Brain pericyte (primary cell): Measurements from ENCODE around the gene RNF34.

Experiments
- DNase-seq: peaks from one replicate; pipeline ENCODE4 v3.0.0-alpha.2; 2012; ENCODE audit warnings: low read depth, low spot score

Gene RNF34

DNA sequence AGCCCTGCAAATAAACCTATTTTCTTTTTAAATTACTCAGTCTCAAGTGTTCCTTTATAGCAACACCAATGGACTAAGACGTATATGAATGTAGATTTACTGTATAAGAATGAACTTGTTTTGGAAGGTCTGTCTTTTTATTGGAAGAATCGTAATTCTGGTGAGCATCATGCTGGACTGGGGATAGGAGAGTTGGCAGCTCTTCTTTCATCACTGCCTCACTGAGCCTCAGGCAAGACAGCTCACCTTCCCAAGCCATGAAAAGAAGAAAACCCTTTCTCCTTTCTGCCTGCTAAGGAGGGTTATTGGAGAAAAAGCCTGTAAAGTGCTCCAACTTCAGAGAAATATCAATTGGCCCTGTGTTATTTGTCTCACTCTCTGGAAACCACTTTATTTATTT, 9.1 kb upstream of the RNF34 start:
- no peak for DNase-seq

GRCh38 chr12:121391619-121392324, 8.1 kb upstream of the RNF34 start:
- DNase-seq: no peak

GRCh38 chr12:121392325-121392716, 7.6 kb upstream of the RNF34 start:
- no peak for DNase-seq

DNA sequence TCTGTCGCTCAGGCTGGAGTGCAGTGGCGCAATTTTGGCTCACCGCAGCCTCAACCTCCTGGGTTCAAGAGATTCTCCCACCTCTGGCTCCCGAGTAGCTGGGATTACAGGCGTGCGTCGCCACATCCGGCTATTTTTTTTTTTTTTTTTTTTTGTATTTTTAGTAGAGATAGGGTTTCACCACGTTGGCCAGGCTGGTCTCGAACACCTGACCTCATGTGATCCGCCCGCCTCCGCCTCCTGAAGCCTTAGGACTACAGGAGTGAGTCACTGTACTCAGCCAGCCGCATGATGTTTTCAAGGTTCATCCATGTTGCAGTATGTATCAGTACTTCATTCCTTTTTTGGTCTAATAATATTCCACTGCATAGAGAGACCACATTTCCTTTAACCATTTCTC, 2.4 kb upstream of the RNF34 start:
- no peak for DNase-seq

DNA sequence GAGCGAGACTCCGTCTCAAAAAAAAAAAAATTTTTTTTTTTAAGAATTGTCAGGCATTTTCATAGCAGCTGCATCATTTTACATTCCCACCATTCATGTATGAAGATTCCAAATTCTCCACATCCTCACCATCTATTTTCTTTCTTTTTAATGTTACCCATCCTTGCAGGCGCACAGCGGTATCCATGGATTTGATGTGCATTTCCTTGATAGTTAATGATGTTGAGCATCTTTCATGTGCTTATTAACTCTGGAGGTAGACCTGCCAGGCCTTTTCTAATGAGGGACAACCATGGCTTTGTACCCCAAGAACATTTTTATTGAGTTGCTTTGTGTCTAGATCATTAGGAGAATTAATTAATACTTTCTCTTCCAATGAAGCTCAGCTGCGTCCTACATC, 1.6 kb upstream of the RNF34 start:
- no peak for DNase-seq

DNA sequence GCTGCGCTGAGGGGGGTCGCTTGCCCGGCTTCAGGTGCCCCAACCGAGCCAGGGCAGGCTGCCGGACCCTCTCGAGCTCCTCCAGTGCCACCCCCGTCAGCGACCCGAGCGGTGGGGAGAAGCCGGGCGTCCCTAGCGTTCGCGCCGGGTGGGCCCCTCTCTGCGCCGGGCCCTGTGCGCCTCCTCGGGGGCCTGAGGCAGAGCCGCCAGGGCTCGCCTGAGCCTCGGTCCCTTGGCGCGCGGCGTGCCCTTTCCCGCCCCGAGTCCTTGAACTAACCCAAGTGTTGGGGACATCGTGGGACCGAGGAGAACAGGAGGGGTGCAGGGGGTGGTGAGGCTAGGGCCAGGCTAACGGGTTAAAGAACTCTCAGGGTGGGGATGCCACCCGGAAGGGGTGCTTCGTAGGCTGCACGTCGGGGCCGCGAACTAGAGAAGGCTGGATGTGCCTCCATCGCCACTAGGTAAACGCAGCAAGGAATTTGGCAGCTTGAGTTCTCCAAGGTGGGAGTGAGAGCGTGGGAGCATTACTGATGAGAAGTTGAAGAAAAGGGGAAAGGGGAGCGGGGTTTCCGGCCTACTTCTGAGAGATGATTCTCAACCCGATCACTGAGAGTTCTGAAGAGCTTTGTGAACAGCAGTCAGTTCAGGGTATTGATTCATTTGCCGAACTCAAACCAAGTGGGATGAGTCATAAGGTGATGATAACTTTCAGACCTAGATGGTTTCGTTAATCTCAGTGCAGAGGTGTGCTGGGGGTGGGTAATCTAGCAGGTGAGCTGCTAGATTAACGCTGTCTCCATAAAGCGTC, 618 bp downstream of the RNF34 start:
- no peak for DNase-seq

DNA sequence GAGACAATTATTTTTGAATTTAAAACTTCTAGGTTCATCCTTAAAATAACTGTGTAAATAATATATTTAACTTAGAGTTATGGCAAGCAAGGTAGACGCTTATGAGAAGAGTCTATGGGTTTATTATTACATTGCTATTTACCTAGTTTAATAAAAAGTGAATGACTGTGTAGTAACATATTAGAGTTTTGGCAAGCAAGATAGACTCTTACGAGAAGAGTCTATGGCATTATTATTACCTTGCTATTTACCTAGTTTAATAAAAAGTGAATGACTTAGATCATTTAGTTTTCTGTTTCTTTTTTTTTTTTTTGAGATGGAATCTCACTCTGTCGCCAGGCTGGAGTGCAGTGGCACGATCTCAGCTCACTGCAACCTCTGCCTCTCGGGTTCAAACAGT, 3.8 kb downstream of the RNF34 start:
- no peak for DNase-seq

DNA sequence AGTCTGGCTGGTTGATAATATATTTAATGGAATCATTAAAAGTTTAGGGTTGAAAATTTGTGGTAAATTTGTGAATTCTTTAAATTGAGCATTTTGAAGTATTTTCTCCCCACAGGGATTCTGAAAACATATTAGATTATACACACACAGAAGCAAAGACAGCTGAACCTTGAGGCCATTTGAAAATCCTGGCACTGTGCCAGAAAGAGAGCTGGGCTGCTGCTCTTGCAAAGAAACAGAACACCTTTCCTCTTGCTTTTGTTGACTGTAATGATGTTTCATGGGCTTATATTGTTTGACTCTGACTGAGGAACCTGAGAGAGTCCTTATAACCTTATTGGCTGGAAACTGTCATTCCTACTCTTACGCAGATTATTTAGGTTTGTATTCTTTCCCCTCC, 4.8 kb downstream of the RNF34 start:
- DNase-seq: no peak

DNA sequence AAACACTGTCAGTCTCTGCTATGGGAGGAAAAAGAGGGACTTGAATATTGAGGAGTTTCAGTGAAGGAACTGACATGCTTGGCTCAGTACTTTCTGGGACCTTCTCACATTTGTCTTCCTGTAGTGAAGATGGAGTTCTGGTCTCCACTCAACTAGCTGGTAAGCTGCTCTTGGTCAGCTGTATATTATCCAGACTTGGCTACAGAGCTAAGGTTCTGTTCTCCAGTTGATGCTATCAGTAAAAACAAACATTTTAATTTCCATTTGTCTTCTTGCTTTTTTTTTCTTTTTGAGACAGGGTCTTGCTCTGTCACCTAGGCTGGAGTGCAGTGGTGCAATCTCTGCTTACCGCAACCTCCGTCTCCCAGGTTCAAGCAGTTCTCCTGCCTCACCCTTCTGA, 5.3 kb downstream of the RNF34 start:
- no peak for DNase-seq

DNA sequence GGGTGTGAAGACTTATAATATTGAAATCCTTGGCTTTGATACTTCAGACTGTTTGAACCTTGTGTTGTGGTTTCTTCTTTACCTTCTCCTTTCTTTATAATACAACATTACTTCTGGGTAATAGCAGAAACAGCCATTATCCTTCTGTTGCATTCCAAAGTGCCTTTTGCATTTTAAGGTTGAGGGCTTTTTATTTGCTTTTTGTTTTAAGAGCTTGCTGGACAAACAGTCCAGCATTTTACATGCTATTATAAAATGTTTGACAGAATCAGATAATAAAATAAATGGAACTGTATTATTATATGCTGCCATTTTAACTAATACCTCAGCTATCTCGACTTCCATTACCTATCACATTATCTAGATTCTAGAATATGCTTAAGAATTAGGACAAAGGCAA, 14.0 kb downstream of the RNF34 start:
- no peak for DNase-seq

- DNase-seq: no peak
Observed at GRCh38 chr12:121417847-121418246, 17.9 kb downstream of the RNF34 start.

DNA sequence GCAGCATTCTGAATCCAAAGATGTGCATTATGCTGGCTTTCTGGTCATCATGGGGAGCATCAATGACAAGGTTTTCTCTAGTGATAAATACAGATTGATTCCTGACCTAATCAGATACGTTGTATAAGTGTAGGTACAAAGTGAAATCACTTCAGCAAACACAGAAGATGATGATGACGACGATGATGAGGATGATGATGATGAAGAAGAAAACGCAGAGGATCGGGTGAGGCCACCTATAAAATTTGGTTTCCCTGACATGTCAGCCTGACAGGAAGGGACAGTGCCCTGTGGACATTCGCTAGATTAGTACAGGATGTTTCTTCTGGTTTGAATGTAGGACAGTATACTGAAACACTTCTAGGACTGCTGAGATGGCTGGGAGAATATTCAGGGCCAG, 20.2 kb downstream of the RNF34 start:
- no peak for DNase-seq

- DNase-seq: no peak
Observed at GRCh38 chr12:121423253-121423652, 23.3 kb downstream of the RNF34 start.

- DNase-seq: no peak
Observed at GRCh38 chr12:121423682-121424623, 24.0 kb downstream of the RNF34 start.

- DNase-seq: no peak
Observed at GRCh38 chr12:121424624-121424975, 24.7 kb downstream of the RNF34 start.

DNA sequence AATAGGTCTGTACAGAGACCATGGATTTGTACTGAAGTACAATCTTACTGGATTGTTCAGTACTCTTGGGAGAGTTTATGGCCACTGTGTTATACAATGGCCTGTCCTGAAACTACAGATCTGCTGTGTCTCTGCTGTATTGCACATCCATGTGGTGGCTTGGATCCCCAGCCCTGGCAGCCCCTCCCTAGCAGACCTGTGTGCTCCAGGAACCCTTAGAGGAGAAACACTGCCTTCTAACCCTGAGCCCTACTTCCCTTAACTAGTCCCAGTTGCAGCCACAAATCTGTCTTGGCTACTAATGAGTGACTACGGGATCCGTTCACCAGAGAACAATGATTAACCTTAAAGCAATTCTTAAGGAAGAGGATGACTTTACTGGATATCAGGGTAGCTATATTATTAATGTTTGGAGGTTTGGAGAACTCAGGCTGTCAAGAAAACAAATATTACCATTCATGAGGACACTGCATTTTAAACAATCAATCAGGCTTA, 27.7 kb downstream of the RNF34 start:
- no peak for DNase-seq

DNA sequence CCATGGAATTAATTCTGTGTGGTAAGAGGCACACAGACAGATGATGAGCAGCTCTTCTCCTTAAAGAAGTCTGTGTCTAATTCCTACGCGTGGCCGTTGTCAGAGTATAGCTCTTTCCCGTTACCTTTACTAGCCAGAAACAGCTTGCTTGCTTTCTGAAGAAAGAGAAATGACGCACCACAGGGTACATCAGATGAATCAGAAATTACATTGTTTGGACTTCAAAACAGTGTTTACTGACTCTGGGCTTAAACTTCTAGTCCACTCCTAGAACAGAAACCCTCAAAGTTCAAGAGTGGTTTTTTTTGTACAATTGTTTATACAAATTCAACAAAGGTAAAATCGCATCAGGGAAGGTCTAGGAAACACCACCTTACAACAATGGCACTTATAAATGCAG, 29.0 kb downstream of the RNF34 start:
- no peak for DNase-seq

DNA sequence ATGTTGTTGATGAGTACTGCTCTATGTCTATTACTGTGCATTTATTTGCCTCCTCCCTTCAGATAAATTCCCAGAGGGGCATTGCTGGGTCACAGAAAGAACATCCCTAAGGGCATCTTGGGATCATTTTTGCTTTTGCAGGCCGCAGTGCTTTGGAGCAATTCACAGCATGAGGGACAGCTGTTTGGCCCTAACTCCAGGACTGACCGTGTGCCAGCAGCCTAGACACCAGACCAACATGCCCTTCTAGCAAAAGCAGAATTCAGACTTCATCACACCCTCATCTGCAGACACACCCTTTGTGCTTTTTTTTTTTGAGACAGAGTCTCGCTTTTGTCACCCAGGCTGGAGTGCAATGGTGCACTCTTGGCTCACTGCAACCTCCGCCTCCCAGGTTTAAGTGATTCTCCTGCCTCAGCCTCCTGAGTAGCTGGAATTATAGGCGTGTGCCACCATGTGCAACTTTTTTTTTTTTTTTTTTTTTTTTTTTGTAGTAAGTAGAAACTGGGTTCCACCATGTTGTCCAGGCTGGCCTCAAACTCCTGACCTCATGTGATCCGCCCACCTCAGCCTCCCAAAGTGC, 31.0 kb downstream of the RNF34 start:
- no peak for DNase-seq

GRCh38 chr12:121432740-121433480, 33.0 kb downstream of the RNF34 start:
- no peak for DNase-seq

DNA sequence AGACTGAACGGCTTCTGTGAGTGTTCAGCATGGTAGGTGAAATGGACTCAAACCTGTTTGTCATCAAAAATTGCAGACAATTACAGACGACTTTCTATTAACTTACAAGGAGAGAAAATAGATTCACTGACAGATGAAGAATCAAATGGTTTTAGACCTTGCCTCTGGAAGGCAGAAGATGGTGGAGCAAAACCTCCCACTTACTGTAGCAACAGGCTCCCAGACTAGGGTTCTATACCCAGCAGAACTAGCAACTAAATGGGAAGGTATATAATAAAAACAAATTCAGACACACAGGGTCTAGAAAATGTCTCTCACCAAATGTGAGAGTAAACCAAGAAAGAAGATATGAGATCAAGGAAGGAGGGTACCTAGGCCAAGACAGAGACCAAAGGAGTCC, 36.8 kb downstream of the RNF34 start:
- no peak for DNase-seq

- no peak for DNase-seq
Observed at GRCh38 chr12:121438905-121439304, 39.0 kb downstream of the RNF34 start.
